H1 (cell line): Measurements from ENCODE around the gene ODC1. TPM values are rescaled to one million over a fixed set of nuclear protein-coding genes. Genes with fewer than 3 reads are reported as not detected.

Source experiments
- CTCF ChIA-PET: fragments of 300-600 bp; sonication (Branson Sonifier 250); formaldehyde crosslinking; loops from one replicate; lab custom pipeline; 2021; ENCODE audit not compliant: partially characterized antibody; lab: Charles Lee
- POLR2A ChIA-PET: fragments of 300-600 bp; sonication (Branson Sonifier 250); formaldehyde crosslinking; loops from one replicate; lab custom pipeline; 2021; ENCODE audit warnings: inconsistent platforms; ENCODE audit not compliant: partially characterized antibody; lab: Charles Lee
- DNase-seq, 2 experiments: peaks; one replicate each; pipeline versions ENCODE4 v3.0.0 to v3.0.0-alpha.2; 2010 to 2022; ENCODE audit warnings: low spot score in 2 of 2, low read depth in 1 of 2, mixed read lengths in 1 of 2
- FAIRE-seq: peaks from 2 replicates; lab custom pipeline; 2011; peaks lifted over from hg19 to GRCh38; lab: Jason Lieb, UNC
- H2AFZ ChIP-seq: 2 replicates; pipeline ENCODE4 v1.8.1; 2012; ENCODE audit warnings: low read length, inconsistent platforms
- H2AK5ac ChIP-seq: 2 replicates; pipeline ENCODE4 v1.6.1; 2013; ENCODE audit warnings: low read depth, low read length
- H2BK120ac ChIP-seq: replicated peaks from 2 replicates; pipeline ENCODE3; 2013; ENCODE audit warnings: low read depth, low read length, inconsistent platforms
- H2BK12ac ChIP-seq: 2 replicates; pipeline ENCODE4 v1.6.1; 2013; ENCODE audit warnings: low read depth, low read length
- H2BK15ac ChIP-seq: 2 replicates; pipeline ENCODE4 v1.6.1; 2013; ENCODE audit warnings: low read length
- H2BK20ac ChIP-seq: 2 replicates; pipeline ENCODE4 v1.6.1; 2013; ENCODE audit warnings: low read length
- H2BK5ac ChIP-seq: 2 replicates; pipeline ENCODE4 v1.6.1; 2013; ENCODE audit warnings: low read depth, low read length
- H3K14ac ChIP-seq: 2 replicates; pipeline ENCODE4 v1.6.1; 2013; ENCODE audit warnings: inconsistent platforms; ENCODE audit not compliant: insufficient read length
- H3K18ac ChIP-seq: 2 replicates; pipeline ENCODE4 v1.6.1; 2013; ENCODE audit warnings: low read length; ENCODE audit errors: extremely low read depth
- H3K23ac ChIP-seq: 2 replicates; pipeline ENCODE4 v1.6.1; 2013; ENCODE audit warnings: inconsistent platforms; ENCODE audit not compliant: insufficient read length
- H3K23me2 ChIP-seq: 2 replicates; pipeline ENCODE4 v1.6.1; 2013; ENCODE audit warnings: low read depth, low read length
- H3K27ac ChIP-seq: 2 replicates; pipeline ENCODE4 v1.6.1; 2011; ENCODE audit warnings: low read depth, low read length, inconsistent platforms
- H3K27me3 ChIP-seq, 4 experiments: replicated peaks in 1 of 4; 1 replicate in 1 of 4; 2 replicates in 3 of 4; pipeline versions ENCODE4 v1.6.1 to v1.8.1; 2011 to 2013; ENCODE audit warnings: low read length in 3 of 4, mild to moderate bottlenecking in 3 of 4, inconsistent platforms in 2 of 4, mixed read lengths in 2 of 4, moderate library complexity in 1 of 4; ENCODE audit not compliant: control insufficient read depth in 3 of 4, insufficient read depth in 3 of 4; ENCODE audit errors: extremely low read depth in 1 of 4
- H3K36me3 ChIP-seq, 4 experiments: 2 replicates each; pipeline versions ENCODE4 v1.6.1 to v1.8.1; 2011 to 2013; ENCODE audit warnings: mild to moderate bottlenecking in 4 of 4, low read length in 3 of 4, moderate library complexity in 2 of 4, control low read depth in 1 of 4, inconsistent platforms in 1 of 4; ENCODE audit not compliant: insufficient read depth in 4 of 4, control insufficient read depth in 2 of 4
- H3K4ac ChIP-seq: replicated peaks from 2 replicates; pipeline ENCODE3; 2013; ENCODE audit warnings: low read length, low read depth, mixed read lengths, inconsistent platforms; ENCODE audit not compliant: insufficient read length
- H3K4me1 ChIP-seq, 4 experiments: replicated peaks in 1 of 4; 1 replicate in 1 of 4; 2 replicates in 3 of 4; pipeline versions ENCODE4 v1.6.1 to v1.8.1; 2011 to 2013; ENCODE audit warnings: low read length in 3 of 4, inconsistent platforms in 2 of 4, mixed read lengths in 1 of 4; ENCODE audit not compliant: insufficient read depth in 4 of 4, control insufficient read depth in 3 of 4
- H3K4me2 ChIP-seq, 2 experiments: 2 replicates each; pipeline versions ENCODE4 v1.6.1 to v1.8.1; 2011 to 2013; ENCODE audit warnings: low read depth in 2 of 2, low read length in 2 of 2, control low read depth in 1 of 2, inconsistent platforms in 1 of 2, mild to moderate bottlenecking in 1 of 2; ENCODE audit not compliant: insufficient read depth in 1 of 2
- H3K4me3 ChIP-seq, 4 experiments: fragments of 200-600, 300-600 bp in 1 of 4; sonication (generic), shearing (Covaris generic), sonication (Bioruptor Twin) in 1 of 4; 2 replicates each; pipeline versions ENCODE4 v1.5.1 to v1.8.1; 2011 to 2016; ENCODE audit warnings: low read length in 4 of 4, low read depth in 3 of 4, control low read depth in 2 of 4, inconsistent platforms in 2 of 4, mild to moderate bottlenecking in 2 of 4, mixed read lengths in 1 of 4, moderate library complexity in 1 of 4; ENCODE audit not compliant: insufficient read depth in 2 of 4; ENCODE audit errors: extremely low read depth in 1 of 4
- H3K56ac ChIP-seq: replicated peaks from 2 replicates; pipeline ENCODE3; 2013; ENCODE audit warnings: low read depth, mild to moderate bottlenecking, mixed read lengths, low read length, inconsistent platforms; ENCODE audit not compliant: insufficient read length
- H3K79me1 ChIP-seq: 2 replicates; pipeline ENCODE4 v1.6.1; 2013; ENCODE audit warnings: low read depth, low read length, control low read depth
- H3K79me2 ChIP-seq, 2 experiments: 2 replicates each; pipeline versions ENCODE4 v1.6.1 to v1.8.1; 2012 to 2013; ENCODE audit warnings: low read length in 2 of 2, mild to moderate bottlenecking in 2 of 2, inconsistent platforms in 1 of 2; ENCODE audit not compliant: insufficient read depth in 2 of 2, control insufficient read depth in 1 of 2
- H3K9ac ChIP-seq, 4 experiments: replicated peaks in 1 of 4; 1 replicate in 1 of 4; 2 replicates in 3 of 4; pipeline versions ENCODE4 v1.6.1 to v1.8.1; 2011 to 2013; ENCODE audit warnings: low read depth in 3 of 4, low read length in 3 of 4, control low read depth in 2 of 4, mild to moderate bottlenecking in 2 of 4, moderate library complexity in 2 of 4, inconsistent platforms in 1 of 4; ENCODE audit errors: extremely low read depth in 1 of 4
- H3K9me3 ChIP-seq, 2 experiments: 2 replicates each; pipeline versions ENCODE4 v1.6.1 to v1.8.1; 2012 to 2013; ENCODE audit warnings: mild to moderate bottlenecking in 2 of 2, moderate library complexity in 2 of 2, control low read depth in 1 of 2, inconsistent platforms in 1 of 2, low read depth in 1 of 2, low read length in 1 of 2, mixed read lengths in 1 of 2; ENCODE audit not compliant: insufficient read depth in 2 of 2
- H4K20me1 ChIP-seq, 2 experiments: replicated peaks in 1 of 2; 2 replicates each; pipeline versions ENCODE3 to v1.8.1; 2011 to 2013; ENCODE audit warnings: inconsistent platforms in 2 of 2, low read length in 2 of 2, mild to moderate bottlenecking in 1 of 2; ENCODE audit not compliant: insufficient read depth in 2 of 2, control insufficient read depth in 1 of 2
- H4K5ac ChIP-seq: 2 replicates; pipeline ENCODE4 v1.6.1; 2013; ENCODE audit warnings: low read length, low read depth, mixed read lengths, inconsistent platforms; ENCODE audit not compliant: insufficient read length
- H4K8ac ChIP-seq: 2 replicates; pipeline ENCODE4 v1.8.0; 2013; ENCODE audit warnings: mild to moderate bottlenecking, moderate library complexity, low read length, inconsistent platforms; ENCODE audit not compliant: insufficient read depth; ENCODE audit errors: extremely low read depth
- H4K91ac ChIP-seq: replicated peaks from 2 replicates; pipeline ENCODE3; 2013; ENCODE audit warnings: low read length, mixed read lengths, inconsistent platforms; ENCODE audit not compliant: insufficient read length
- CTBP2 ChIP-seq: IDR thresholded peaks from 2 replicates; pipeline ENCODE4 v1.7.0; 2011; ENCODE audit warnings: borderline replicate concordance, mild to moderate bottlenecking, moderate library complexity, mixed read lengths, low read length; ENCODE audit not compliant: insufficient read depth, insufficient read length
- WGBS, 2 experiments: shearing (Covaris generic) in 1 of 2; methylation state at CpG; one replicate each; pipeline versions ENCODE4 v1.1.6 to v1.1.7; 2013 to 2015; ENCODE audit warnings: low lambda C conversion rate in 2 of 2, mixed read lengths in 2 of 2, inconsistent platforms in 1 of 2, low coverage in 1 of 2, missing lambda C conversion rate in 1 of 2; ENCODE audit not compliant: insufficient replicate concordance in 2 of 2, insufficient coverage in 1 of 2, insufficient read length in 1 of 2; ENCODE audit errors: extremely low coverage in 1 of 2, missing lambda C conversion rate in 1 of 2; 5-methylcytosine and 5-hydroxymethylcytosine counted together
- polyA plus RNA-seq, 7 experiments: library from polyadenylated mRNA; depleted of rRNA in 3 of 7; stranded (reverse) in 5 of 7; unstranded in 2 of 7; fragments of >200 nt in 5 of 7; fragments of 200-250 nt in 2 of 7; gene quantifications; 1 replicate in 5 of 7; 2 replicates in 1 of 7; 4 replicates in 1 of 7; pipeline versions ENCODE4 v1.2.1 to v1.2.3, GENCODE V29; 2011 to 2013; ENCODE audit warnings: missing spikeins in 2 of 7, mixed read lengths in 2 of 7
- total RNA-seq: library from RNA; stranded (reverse); fragmentation: NEBNext Ultra II Directional; extraction: Animal tissue kit (Norgen Biotek cat#: 25700); gene quantifications from 2 replicates; pipeline ENCODE4 v1.2.1, GENCODE V29; 2021

The ODC1 gene
- total and polyA plus RNA-seq, 2 of the 8 experiments (the other 6 are each of a cell fraction or from before 2014, with no cell fraction given) = 57.2 to 76.7 TPM

GRCh38 chr2:10431797-10432196, 16.3 kb downstream of the ODC1 start:
- Histone ChIP-seq H2AFZ (no peak overlapping the region), H2BK12ac (no peak overlapping the region), H3K23ac (no peak overlapping the region), H3K79me1 (no peaks in the 10 kb centered on the region), H3K4me2 (peak overlapping the region; percentile 38 to 76), H3K14ac (no peak overlapping the region), H4K91ac (no peak overlapping the region), H3K36me3 (no peaks in the 10 kb centered on the region), H3K9me3 (no peaks in the 10 kb centered on the region), H2BK5ac (no peak overlapping the region), H2BK20ac (no peak overlapping the region), H3K9ac (no peak overlapping the region), H3K27ac (no peak overlapping the region), H4K8ac (no peak overlapping the region), H3K56ac (no peak overlapping the region), H3K4me1 (peaks cover 0 to 3% (median 1%) of the 10 kb centered on the region in 4 experiments; a peak in 3 of 7 replicates), H3K4ac (no peak overlapping the region), H4K5ac (no peak overlapping the region), H2AK5ac (no peak overlapping the region), H3K79me2 (no peaks in the 10 kb centered on the region), H4K20me1 (peaks cover 0 to 8% of the 10 kb centered on the region in 2 experiments), H2BK15ac (no peak overlapping the region), H3K23me2 (peaks cover 10% of the 10 kb centered on the region), H3K18ac (no peak overlapping the region), H3K27me3 (peaks cover 0 to 8% (median 3%) of the 10 kb centered on the region in 4 experiments; a peak in 3 of 7 replicates), H3K4me3 (peak overlapping the region in 2 of 4 experiments; percentile 32 to 65; a peak in 4 of 8 replicates), H2BK120ac (no peak overlapping the region)
- ChIA-PET CTCF (interaction anchor here (0.5 to 4.6 kb wide), 13 partner anchors 8 to 386 kb away, joined by 3 to 31 read pairs (median 7); partner anchors contain the start of gene ODC1), POLR2A (no interaction called here)
- TF ChIP-seq CTBP2 = no peak
- DNase-seq (no peak), FAIRE-seq (no peak)
- 57% methylated on average over 15 of the region's 16 CpGs; no CpG with 5 or more reads in 1 of the 2 experiments for WGBS, 2 experiments
